NCI-H460 (cell line): ENCODE data around the gene VSIG8. TPM values are rescaled to one million over a fixed set of nuclear protein-coding genes. Genes with fewer than 3 reads are reported as not detected.
A peak's percentile ranks its signal among the peaks of the same experiment; 100 is the strongest.

Experiments
- DNase-seq: peaks from one replicate; pipeline ENCODE4 v3.0.0-alpha.2; 2016; ENCODE audit warnings: low read depth; ENCODE audit errors: extremely low read depth
- total RNA-seq: library from RNA; depleted of rRNA; stranded (reverse); fragments of >200 nt; shearing (Covaris generic); gene quantifications from 2 replicates; pipeline ENCODE4 v1.2.3, GENCODE V29; 2014

VSIG8 gene
- total RNA-seq, 1 experiment from 2014 or later, result 0.05 TPM

- no peak for DNase-seq
Observed at GRCh38 chr1:159859767-159860322, 2.6 kb downstream of the VSIG8 start.

GRCh38 chr1:159857889-159858288 is 4.6 kb downstream of the VSIG8 start:
- DNase-seq, result no peak

DNA sequence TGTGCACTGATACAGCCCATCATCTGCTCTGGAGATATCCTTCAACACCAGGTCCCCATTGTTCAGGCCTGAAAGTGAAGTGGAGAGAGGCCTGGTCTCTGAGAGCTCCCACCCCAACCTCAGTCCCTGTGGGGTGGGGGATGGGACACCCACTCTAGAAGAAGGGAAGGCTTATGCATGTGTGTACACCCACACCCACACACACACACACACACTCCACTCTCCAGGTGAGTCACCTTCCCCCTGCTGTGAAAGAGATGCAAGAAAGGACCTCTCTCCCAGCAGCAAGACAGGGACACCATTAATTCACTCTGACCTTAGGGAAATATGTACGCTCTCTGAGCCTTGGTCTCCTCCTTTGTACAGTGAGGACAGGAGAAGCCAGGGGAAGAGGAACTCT is 5.9 kb downstream of the VSIG8 start:
- no peak for DNase-seq

GRCh38 chr1:159855709-159856108 is 6.7 kb downstream of the VSIG8 start:
- no peak for DNase-seq

DNA sequence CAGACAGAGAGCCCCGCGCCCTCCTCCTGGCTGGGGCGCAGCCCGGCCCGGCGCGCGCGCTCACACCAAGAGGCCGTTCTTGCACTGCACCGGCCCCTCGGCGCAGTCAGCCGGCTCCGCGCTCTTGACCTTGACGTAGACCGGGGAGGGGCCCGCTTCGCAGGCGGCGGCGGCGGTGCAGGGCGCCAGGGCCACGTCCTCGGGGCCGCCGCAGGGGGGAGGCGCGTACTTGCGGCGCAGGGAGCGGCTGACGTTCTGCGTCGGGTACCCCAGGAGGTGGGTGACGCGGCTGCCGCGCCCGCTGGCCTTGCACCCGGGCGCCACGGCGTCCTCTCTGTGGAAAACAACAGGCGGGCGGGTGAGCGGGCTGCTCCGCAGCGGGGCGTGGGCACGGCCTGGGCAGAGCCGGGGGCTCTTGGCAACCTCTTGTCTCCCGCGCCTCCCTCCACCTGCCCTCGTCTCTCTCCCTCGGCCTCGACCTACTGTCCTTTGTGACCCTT is 7.7 kb downstream of the VSIG8 start:
- DNase-seq, result peak; percentile 80

- DNase-seq, result peak; percentile 32
Observed at GRCh38 chr1:159854116-159854692, 8.3 kb downstream of the VSIG8 start.

- DNase-seq, result no peak
Observed at GRCh38 chr1:159853417-159854115, 8.9 kb downstream of the VSIG8 start.

DNA sequence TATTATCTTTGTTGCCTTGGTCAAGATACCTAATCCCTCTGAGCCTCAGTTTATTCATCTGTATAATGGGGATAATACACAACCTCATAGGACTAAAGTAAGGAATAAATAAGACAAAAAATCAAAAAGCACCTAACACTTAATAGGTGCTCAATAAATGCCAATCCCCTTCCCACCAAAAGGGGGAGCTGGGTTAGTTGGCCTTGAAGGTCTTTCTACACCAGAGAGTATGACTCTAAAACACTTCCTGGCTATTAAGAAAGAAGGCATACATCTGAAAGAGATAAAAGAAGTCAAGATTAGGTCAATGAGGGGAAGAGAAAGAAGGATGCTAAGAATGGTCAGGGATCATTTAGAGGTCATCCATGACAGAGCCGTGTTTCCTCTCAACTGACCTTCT is 11.1 kb downstream of the VSIG8 start:
- no peak for DNase-seq

DNA sequence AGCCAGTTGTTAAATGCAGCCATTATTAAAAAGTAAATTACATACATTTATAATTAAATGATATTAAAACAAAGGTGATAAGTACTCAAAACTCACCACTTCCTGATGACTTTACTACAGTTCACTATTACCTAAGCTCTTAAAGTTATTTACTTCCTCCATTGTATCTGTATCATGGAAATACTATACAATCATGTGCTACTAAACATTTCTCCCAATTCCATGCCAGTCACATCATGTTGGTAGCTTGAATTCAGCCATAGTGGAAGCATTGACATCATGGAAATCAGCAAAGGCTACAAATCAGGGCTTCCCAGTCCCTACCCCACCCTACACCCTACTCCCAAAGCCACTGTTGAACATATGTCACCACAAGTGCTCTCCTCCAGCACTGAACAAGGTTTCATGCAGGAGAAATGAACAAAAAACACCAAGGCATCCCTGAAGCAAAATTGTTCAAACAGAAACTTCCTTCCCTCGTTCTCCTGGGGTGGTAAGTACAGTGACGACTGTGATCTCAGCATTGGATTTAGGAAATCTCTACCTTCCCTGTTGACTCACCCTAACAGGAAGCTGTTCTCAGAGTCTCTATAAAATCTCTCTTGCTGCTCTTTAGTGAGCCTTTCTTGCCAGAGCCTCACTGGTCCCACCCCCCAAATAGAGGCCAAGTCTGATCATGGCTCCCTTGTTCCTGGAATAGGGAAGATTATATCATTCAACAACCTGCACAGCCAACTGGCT is 12.7 kb downstream of the VSIG8 start:
- DNase-seq, result no peak

DNA sequence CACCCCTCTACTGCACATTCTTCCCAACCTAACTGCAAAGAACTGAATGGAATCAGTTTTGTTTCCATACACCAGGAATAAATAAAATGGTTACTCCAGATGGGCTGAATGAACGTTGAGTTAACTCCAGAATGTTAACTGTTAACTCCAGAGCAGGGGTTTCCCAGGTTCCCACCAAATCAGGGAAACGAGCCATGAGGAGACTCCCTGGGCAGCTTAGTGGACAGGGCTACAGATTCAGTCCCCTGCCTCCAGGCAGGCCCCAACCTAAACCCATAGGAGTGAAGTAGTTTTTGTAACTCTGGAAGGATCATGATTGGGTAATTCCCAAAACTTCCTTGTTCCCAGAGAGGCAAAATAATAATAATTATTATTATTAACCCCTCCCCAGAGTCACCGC is 14.1 kb downstream of the VSIG8 start:
- DNase-seq, result no peak

DNA sequence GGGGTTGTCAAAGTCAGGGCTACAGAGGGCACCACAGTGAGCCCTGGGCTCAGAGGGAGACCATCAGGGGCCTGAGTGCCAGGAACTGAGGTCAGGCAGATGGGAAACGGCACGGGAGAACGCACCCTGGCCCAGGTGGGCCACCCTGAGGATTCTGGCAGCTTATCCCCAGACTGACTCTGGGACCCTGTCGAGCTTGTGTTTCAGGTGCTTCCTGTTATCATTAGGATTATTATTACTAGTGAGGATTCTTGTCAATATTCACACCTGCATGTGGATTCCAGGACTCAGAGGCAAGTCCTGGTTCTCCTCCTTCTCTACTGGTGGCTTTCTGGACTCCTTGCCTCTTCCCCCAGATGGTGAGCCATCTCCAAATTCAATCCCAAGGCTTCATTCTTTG is 15.2 kb downstream of the VSIG8 start:
- DNase-seq, result no peak

DNA sequence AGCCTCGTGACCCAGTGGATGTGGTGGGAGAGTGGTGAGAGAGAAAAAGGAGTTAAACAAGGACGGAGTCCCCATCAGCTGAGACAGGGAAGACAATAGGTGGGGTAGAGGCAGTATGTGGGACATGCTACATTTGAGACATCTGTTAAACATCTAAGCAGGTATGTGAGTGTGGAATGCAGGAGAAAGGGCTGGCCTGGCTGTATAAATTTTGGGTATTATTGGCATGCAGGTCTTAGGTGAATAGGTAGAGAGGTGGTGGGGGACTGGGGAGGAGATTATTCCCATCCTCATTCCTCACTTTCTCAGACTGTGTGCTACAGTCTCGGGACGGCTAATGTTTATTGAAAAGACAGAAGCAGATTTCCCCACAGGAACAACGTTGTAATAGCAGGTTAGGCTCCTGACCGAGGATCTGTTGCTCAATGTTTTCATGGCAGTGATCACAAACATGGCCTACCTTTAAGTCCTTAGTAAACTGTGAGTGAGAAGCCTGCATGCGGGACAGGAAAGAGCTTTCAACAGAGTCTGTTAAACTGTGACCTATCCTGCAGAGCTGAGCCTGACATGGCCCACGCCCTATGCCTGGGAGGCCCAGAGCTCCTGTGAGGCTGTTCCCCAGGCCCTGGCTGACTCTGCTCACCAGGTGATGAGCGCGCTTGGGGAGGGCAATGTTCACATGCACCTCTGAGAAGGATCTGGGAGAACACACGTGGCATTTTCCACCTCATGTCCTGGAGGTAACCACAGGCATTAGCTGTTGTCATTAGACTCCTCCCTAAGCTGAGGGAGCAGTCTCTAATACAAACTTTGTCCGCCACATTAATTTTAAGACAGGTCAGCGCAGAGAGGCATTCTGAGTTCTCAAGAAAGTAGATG is 16.5 kb downstream of the VSIG8 start:
- DNase-seq, result no peak

DNA sequence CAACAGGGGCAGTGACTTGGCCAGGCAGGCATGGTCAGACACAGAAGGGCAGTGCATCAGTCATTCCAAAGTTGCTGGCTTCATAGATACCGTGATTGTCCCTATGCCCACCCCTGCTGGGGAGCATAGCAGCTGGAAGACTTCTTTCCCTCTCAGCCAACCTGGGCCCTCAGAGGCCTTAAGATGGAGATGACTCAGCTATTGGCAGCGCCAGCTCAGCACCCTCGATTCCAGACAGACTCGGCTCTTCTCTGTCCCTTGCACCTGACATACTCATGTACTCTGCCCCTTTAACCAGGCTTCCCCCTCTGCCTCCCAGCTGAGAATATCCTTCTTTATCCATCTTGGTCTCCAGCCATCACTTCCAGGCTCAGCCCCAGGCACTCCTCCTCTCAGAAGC is 19.0 kb downstream of the VSIG8 start:
- DNase-seq, result no peak

GRCh38 chr1:159841749-159842148 is 20.7 kb downstream of the VSIG8 start:
- DNase-seq, result no peak

GRCh38 chr1:159839116-159839849 is 23.2 kb downstream of the VSIG8 start:
- no peak for DNase-seq

DNA sequence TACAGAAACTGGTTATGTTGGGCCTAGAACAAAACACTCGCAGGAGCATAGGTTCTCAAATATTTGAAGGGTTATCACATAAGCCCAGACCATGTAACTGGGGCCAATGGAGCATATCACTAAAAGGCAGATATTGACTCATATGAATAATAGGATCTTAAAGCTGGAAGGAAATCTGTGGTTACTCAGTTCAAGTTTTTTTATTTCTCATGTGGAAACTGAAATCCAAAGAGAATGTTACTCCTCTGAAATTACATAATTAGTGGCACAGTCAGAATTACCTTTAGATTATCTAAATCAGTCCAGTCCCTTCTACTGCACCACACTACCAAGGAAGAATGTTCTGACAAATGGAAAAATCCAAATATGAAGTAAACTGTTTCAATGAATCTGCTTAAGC is 23.7 kb downstream of the VSIG8 start:
- no peak for DNase-seq

DNA sequence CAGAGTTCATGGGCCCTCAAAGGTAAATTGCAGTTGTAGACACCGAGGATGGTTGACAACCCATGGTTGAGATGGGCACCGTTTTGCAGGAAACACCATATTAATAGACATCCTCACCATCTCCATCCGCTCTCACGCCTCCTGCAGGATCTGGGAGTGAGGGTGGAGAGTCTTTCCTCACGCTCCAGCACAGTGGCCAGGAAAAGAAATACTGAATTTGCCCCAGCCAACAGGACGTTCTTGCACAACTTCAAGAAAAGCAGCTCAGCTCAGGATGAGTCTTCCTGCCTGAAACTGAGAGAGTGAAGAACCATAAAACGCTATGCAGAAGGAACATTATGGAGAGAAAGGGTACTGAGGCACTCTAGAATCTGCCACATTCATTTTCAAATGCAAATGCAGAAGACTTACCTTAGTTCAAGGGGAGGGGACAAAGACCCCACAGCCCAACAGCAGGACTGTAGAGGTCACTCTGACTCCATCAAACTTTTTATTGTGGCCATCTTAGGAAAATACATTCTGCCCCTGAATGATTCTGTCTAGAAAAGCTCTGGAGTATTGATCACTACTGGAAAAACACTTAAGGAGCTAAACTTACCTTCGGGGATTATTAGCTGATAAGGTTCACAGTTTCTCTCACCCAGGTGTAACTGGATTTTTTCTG is 26.5 kb downstream of the VSIG8 start:
- DNase-seq, result no peak

DNA sequence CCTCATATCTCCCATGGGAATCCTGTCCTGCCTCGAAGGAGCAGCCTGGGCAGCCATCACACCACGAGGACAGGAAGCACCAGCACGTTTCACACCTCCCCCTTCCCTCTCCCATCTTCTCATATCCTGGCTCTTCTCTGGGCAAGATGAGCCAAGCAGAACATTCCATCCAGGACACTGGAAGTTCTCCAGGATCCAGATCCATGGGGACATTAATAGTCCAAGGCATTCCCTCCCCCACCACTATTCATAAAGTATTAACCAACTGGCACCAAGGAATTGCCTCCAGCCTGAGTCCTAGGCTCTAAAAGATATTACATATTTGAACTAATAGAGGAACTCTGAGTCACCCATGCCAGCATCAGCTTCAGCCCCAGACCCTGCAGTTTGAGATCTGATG is 27.1 kb downstream of the VSIG8 start:
- DNase-seq, result no peak

GRCh38 chr1:159832309-159832708 is 30.1 kb downstream of the VSIG8 start:
- no peak for DNase-seq
